Activated T-helper 1 cell treated with anti-CD3 and anti-CD28 coated beads, Interleukin-12 subunit alpha, Interleukin-12 subunit beta, Interleukin-2, Interleukin-4 antibody, amounts not matched to agents 30 ng/mL and 10 ng/mL and 1 ng/mL, durations not matched to agents 14 hours and 24 hours and 36 hours (primary cell): ENCODE data around the gene DHRSX. TPM values are rescaled to one million over a fixed set of nuclear protein-coding genes. Genes with fewer than 3 reads are reported as not detected.
"Not testable (repeated sequence)": the region's sequence is repeated elsewhere in the genome, so short reads cannot be mapped to it uniquely, and the experiment has no call there.

ENCODE experiments used
- DNase-seq: peaks from one replicate; pipeline ENCODE4 v3.0.0; 2021; ENCODE audit warnings: low spot score
- H3K27ac Mint-ChIP-seq: one replicate; pipeline ENCODE4 v1.8.0; 2021; ENCODE audit warnings: mild to moderate bottlenecking, mixed read lengths
- H3K27me3 Mint-ChIP-seq: one replicate; pipeline ENCODE4 v1.8.0; 2022; ENCODE audit warnings: mild to moderate bottlenecking, moderate library complexity, mixed read lengths; ENCODE audit not compliant: insufficient read depth
- H3K36me3 Mint-ChIP-seq: one replicate; pipeline ENCODE4 v1.8.0; 2021; ENCODE audit warnings: low read depth, mixed read lengths
- H3K4me1 Mint-ChIP-seq: one replicate; pipeline ENCODE4 v1.8.0; 2021; ENCODE audit warnings: low read depth, mixed read lengths
- H3K4me3 Mint-ChIP-seq: one replicate; pipeline ENCODE4 v1.8.0; 2021; ENCODE audit warnings: mild to moderate bottlenecking, moderate library complexity, mixed read lengths
- H3K9me3 Mint-ChIP-seq: one replicate; pipeline ENCODE4 v1.8.0; 2021; ENCODE audit warnings: mixed read lengths
- intact Hi-C: fragments of 100-400 bp; cut with micrococcal nuclease; formaldehyde crosslinking; loops from one replicate; pipeline ENCODE4 v1.15.1; 2024
- total RNA-seq: library from RNA; stranded (reverse); gene quantifications from 2 replicates; pipeline ENCODE4 v1.2.3, GENCODE V29; 2022

DHRSX gene
- total RNA-seq, 1 donor from 2014 or later = 26.3 TPM

GRCh38 chrX:2252331-2253065, 248.3 kb downstream of the DHRSX start:
- peaks cover 47% of the 10 kb centered on the region for H3K9me3 Mint-ChIP-seq
- H3K27ac Mint-ChIP-seq = no peak overlapping the region
- intact Hi-C loops = no loop called here
- H3K4me1 Mint-ChIP-seq = no peaks in the 10 kb centered on the region
- peaks cover 2% of the 10 kb centered on the region for H3K27me3 Mint-ChIP-seq
- no peak overlapping the region for H3K4me3 Mint-ChIP-seq
- DNase-seq = no peak
- H3K36me3 Mint-ChIP-seq = peaks cover 2% of the 10 kb centered on the region

GRCh38 chrX:2251211-2251610, 249.6 kb downstream of the DHRSX start:
- no peaks in the 10 kb centered on the region for H3K4me1 Mint-ChIP-seq
- intact Hi-C loops = no loop called here
- peaks cover 42% of the 10 kb centered on the region for H3K9me3 Mint-ChIP-seq
- H3K27ac Mint-ChIP-seq = no peak overlapping the region
- DNase-seq = no peak
- H3K27me3 Mint-ChIP-seq = peaks cover 2% of the 10 kb centered on the region
- peaks cover 2% of the 10 kb centered on the region for H3K36me3 Mint-ChIP-seq
- H3K4me3 Mint-ChIP-seq = no peak overlapping the region

GRCh38 chrX:2243913-2244460, 256.8 kb downstream of the DHRSX start:
- DNase-seq = no peak
- H3K4me3 Mint-ChIP-seq = no peak overlapping the region
- H3K27me3 Mint-ChIP-seq = no peaks in the 10 kb centered on the region
- H3K9me3 Mint-ChIP-seq = peaks cover 16% of the 10 kb centered on the region
- no peak overlapping the region for H3K27ac Mint-ChIP-seq
- intact Hi-C loops = no loop called here
- H3K36me3 Mint-ChIP-seq = peaks cover 7% of the 10 kb centered on the region
- no peaks in the 10 kb centered on the region for H3K4me1 Mint-ChIP-seq

GRCh38 chrX:2242980-2243379, 257.8 kb downstream of the DHRSX start:
- Mint-ChIP-seq H3K36me3 (peaks cover 5% of the 10 kb centered on the region), H3K9me3 (peaks cover 10% of the 10 kb centered on the region), H3K27me3 (no peaks in the 10 kb centered on the region), H3K27ac (no peak overlapping the region), H3K4me3 (no peak overlapping the region), H3K4me1 (no peaks in the 10 kb centered on the region)
- no peak for DNase-seq
- intact Hi-C loops = no loop called here

- H3K27me3 Mint-ChIP-seq = no peaks in the 10 kb centered on the region
- no peak for DNase-seq
- H3K36me3 Mint-ChIP-seq = peaks cover 5% of the 10 kb centered on the region
- H3K9me3 Mint-ChIP-seq = peaks cover 10% of the 10 kb centered on the region
- no peak overlapping the region for H3K4me3 Mint-ChIP-seq
- H3K4me1 Mint-ChIP-seq = no peaks in the 10 kb centered on the region
- intact Hi-C loops = no loop called here
- H3K27ac Mint-ChIP-seq = no peak overlapping the region
These were observed 258.4 kb downstream of the DHRSX start for GRCh38 chrX:2242326-2242725.

GRCh38 chrX:2241496-2241895, 259.3 kb downstream of the DHRSX start:
- H3K4me3 Mint-ChIP-seq, H3K36me3 Mint-ChIP-seq, DNase-seq, H3K27me3 Mint-ChIP-seq, H3K27ac Mint-ChIP-seq, intact Hi-C loops, H3K4me1 Mint-ChIP-seq: not testable (repeated sequence)
- peaks cover 10% of the 10 kb centered on the region for H3K9me3 Mint-ChIP-seq

GRCh38 chrX:2240761-2241160, 260.0 kb downstream of the DHRSX start:
- H3K4me3 Mint-ChIP-seq, H3K36me3 Mint-ChIP-seq, H3K27ac Mint-ChIP-seq, H3K4me1 Mint-ChIP-seq, H3K27me3 Mint-ChIP-seq, DNase-seq, intact Hi-C loops: not testable (repeated sequence)
- H3K9me3 Mint-ChIP-seq = peaks cover 10% of the 10 kb centered on the region

GRCh38 chrX:2237976-2238375, 262.8 kb downstream of the DHRSX start:
- intact Hi-C loops = no loop called here
- Mint-ChIP-seq H3K4me3 (no peak overlapping the region), H3K27ac (no peak overlapping the region), H3K36me3 (peaks cover 7% of the 10 kb centered on the region), H3K27me3 (no peaks in the 10 kb centered on the region), H3K9me3 (peaks cover 6% of the 10 kb centered on the region), H3K4me1 (peaks cover 8% of the 10 kb centered on the region)
- DNase-seq = no peak

- Mint-ChIP-seq H3K4me1 (peaks cover 11% of the 10 kb centered on the region), H3K27me3 (no peaks in the 10 kb centered on the region), H3K36me3 (peaks cover 25% of the 10 kb centered on the region), H3K9me3 (peaks cover 39% of the 10 kb centered on the region), H3K4me3 (no peak overlapping the region), H3K27ac (no peak overlapping the region)
- intact Hi-C loops = no loop called here
- no peak for DNase-seq
These were observed 269.1 kb downstream of the DHRSX start for GRCh38 chrX:2231570-2232192.

- Mint-ChIP-seq H3K27me3 (no peaks in the 10 kb centered on the region), H3K27ac (no peak overlapping the region), H3K4me1 (peaks cover 11% of the 10 kb centered on the region), H3K9me3 (peaks cover 43% of the 10 kb centered on the region), H3K36me3 (peaks cover 25% of the 10 kb centered on the region), H3K4me3 (no peak overlapping the region)
- DNase-seq = no peak
- intact Hi-C loops = no loop called here
These were observed 270.3 kb downstream of the DHRSX start for GRCh38 chrX:2230457-2230856.

GRCh38 chrX:2228536-2228935, 272.2 kb downstream of the DHRSX start:
- Mint-ChIP-seq H3K4me1 (peaks cover 9% of the 10 kb centered on the region), H3K36me3 (peaks cover 33% of the 10 kb centered on the region), H3K4me3 (no peak overlapping the region), H3K9me3 (peaks cover 62% of the 10 kb centered on the region), H3K27ac (no peak overlapping the region), H3K27me3 (no peaks in the 10 kb centered on the region)
- DNase-seq = no peak
- intact Hi-C loops = no loop called here

GRCh38 chrX:2226906-2227656, 273.7 kb downstream of the DHRSX start:
- peak overlapping the region; percentile 55 for H3K27ac Mint-ChIP-seq

GRCh38 chrX:2226182-2226581, 274.6 kb downstream of the DHRSX start:
- no peaks in the 10 kb centered on the region for H3K27me3 Mint-ChIP-seq
- intact Hi-C loops = no loop called here
- no peaks in the 10 kb centered on the region for H3K4me1 Mint-ChIP-seq
- H3K27ac Mint-ChIP-seq = no peak overlapping the region
- no peak overlapping the region for H3K4me3 Mint-ChIP-seq
- no peak for DNase-seq
- H3K9me3 Mint-ChIP-seq = peaks cover 72% of the 10 kb centered on the region
- H3K36me3 Mint-ChIP-seq = peaks cover 33% of the 10 kb centered on the region

More at GRCh38 chrX:2226906-2227656, 273.7 kb downstream of the DHRSX start:
- Mint-ChIP-seq H3K4me1 (no peaks in the 10 kb centered on the region), H3K9me3 (peaks cover 74% of the 10 kb centered on the region), H3K27me3 (no peaks in the 10 kb centered on the region), H3K36me3 (peaks cover 35% of the 10 kb centered on the region), H3K4me3 (no peak overlapping the region)
- no peak for DNase-seq
- intact Hi-C loops = no loop called here
